Measurements from ENCODE around the gene C1orf141.

The C1orf141 gene

DNA sequence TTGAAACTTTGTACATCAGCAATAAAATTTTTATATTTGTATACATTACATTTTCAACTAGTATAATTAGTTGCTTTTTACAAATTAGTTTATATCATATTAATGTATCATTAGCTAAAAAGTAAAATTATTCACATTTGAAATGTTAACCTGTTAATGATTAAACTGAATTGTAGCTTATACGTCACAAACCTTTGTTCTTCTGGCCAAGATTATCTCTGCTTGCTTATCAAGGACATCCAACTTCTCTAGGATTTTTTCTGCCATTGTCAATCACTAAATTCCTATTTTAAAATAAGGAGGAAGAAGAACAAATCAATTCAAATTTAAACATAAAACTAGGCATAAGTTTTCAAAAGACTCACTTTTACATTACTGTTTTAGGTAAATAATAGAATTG, 7.8 kb downstream of the C1orf141 start:
- H2AFZ ChIP-seq, result no peak overlapping the region
- no peak overlapping the region for H3K9ac ChIP-seq
- H3K4me2 ChIP-seq (ENCODE audit: low read length), result no peak overlapping the region
- no peaks in the 10 kb centered on the region for H3K27me3 ChIP-seq (ENCODE audit: control insufficient read depth, insufficient read depth, low read length)
- no peaks in the 10 kb centered on the region for H3K9me3 ChIP-seq (ENCODE audit: control insufficient read depth, low read length)
- no peaks in the 10 kb centered on the region for H3K4me1 ChIP-seq
- H3K36me3 ChIP-seq (ENCODE audit: control insufficient read depth, insufficient read depth, low read length), result no peaks in the 10 kb centered on the region
- TF ChIP-seq, protein P1, sequence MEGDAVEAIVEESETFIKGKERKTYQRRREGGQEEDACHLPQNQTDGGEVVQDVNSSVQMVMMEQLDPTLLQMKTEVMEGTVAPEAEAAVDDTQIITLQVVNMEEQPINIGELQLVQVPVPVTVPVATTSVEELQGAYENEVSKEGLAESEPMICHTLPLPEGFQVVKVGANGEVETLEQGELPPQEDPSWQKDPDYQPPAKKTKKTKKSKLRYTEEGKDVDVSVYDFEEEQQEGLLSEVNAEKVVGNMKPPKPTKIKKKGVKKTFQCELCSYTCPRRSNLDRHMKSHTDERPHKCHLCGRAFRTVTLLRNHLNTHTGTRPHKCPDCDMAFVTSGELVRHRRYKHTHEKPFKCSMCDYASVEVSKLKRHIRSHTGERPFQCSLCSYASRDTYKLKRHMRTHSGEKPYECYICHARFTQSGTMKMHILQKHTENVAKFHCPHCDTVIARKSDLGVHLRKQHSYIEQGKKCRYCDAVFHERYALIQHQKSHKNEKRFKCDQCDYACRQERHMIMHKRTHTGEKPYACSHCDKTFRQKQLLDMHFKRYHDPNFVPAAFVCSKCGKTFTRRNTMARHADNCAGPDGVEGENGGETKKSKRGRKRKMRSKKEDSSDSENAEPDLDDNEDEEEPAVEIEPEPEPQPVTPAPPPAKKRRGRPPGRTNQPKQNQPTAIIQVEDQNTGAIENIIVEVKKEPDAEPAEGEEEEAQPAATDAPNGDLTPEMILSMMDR (IDR thresholded peaks at IDR 0.05), result no peak
- no peaks in the 10 kb centered on the region for H3K79me2 ChIP-seq
- H3K4me3 ChIP-seq (ENCODE audit: low read depth, low read length), result no peak overlapping the region
- no peak overlapping the region for H3K27ac ChIP-seq

DNA sequence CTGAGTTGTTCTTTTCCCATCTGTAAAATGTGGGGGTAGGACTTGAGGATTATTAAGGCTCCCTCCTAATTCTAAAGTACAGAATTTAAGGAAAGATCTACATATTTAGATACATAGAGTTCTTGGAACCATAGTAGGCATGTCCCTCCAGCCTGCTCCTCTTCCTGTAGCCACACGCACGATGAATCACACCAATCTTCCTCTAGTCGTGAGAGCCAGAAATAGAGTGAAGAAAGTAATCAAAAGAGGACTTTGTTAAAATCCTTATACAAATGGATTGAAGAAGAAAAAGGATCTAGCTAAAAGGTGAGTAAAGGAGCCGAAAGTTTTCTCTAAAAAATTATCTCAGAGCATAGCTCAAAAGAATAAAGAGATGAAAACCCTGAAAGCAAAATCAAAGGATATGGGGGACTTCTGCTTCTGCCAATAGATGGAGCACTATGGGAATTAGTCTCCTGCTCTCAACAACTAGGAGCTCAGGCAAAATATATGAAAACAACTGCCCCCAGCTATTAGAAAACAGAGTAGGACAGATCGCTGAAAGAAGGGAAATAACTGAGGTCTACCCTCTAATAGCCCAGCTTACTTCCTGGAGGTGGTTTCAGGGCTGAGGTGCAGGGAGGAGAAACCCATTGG, 8.5 kb downstream of the C1orf141 start:
- no peaks in the 10 kb centered on the region for H3K36me3 ChIP-seq (ENCODE audit: control insufficient read depth, insufficient read depth, low read length)
- no peaks in the 10 kb centered on the region for H3K27me3 ChIP-seq (ENCODE audit: control insufficient read depth, insufficient read depth, low read length)
- H3K4me1 ChIP-seq, result no peaks in the 10 kb centered on the region
- TF ChIP-seq, protein P1 (IDR thresholded peaks at IDR 0.05), result no peak
- H3K4me3 ChIP-seq (ENCODE audit: low read depth, low read length), result no peak overlapping the region
- H2AFZ ChIP-seq, result no peak overlapping the region
- no peaks in the 10 kb centered on the region for H3K79me2 ChIP-seq
- no peak overlapping the region for H3K27ac ChIP-seq
- no peak overlapping the region for H3K4me2 ChIP-seq (ENCODE audit: low read length)
- no peak overlapping the region for H3K9ac ChIP-seq
- no peaks in the 10 kb centered on the region for H3K9me3 ChIP-seq (ENCODE audit: control insufficient read depth, low read length)

DNA sequence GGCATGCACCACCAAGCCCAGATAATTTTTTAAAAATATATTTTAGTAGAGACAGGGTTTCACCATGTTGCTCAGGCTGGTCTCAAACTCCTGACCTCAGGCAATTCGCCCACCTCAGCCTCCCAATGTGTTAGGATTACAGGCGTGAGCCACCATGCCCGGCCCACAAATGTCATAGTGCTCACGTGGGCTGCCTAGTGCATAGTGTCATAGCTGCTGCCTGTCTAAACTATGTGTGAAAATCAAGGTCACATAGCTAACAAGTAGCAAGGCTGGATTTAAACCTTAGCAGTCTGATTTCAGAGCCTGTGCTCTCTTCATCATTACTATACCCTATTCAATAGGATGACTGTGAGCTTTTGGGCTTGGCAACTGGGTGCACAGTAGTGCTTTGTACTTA, 10.3 kb downstream of the C1orf141 start:
- no peaks in the 10 kb centered on the region for H3K4me1 ChIP-seq
- no peaks in the 10 kb centered on the region for H3K27me3 ChIP-seq (ENCODE audit: control insufficient read depth, insufficient read depth, low read length)
- H3K4me3 ChIP-seq (ENCODE audit: low read depth, low read length), result no peak overlapping the region
- TF ChIP-seq, protein P1 (IDR thresholded peaks at IDR 0.05), result no peak
- H2AFZ ChIP-seq, result no peak overlapping the region
- H3K9me3 ChIP-seq (ENCODE audit: control insufficient read depth, low read length), result no peaks in the 10 kb centered on the region
- H3K36me3 ChIP-seq (ENCODE audit: control insufficient read depth, insufficient read depth, low read length), result no peaks in the 10 kb centered on the region
- H3K9ac ChIP-seq, result no peak overlapping the region
- no peaks in the 10 kb centered on the region for H3K79me2 ChIP-seq
- no peak overlapping the region for H3K4me2 ChIP-seq (ENCODE audit: low read length)
- H3K27ac ChIP-seq, result no peak overlapping the region

DNA sequence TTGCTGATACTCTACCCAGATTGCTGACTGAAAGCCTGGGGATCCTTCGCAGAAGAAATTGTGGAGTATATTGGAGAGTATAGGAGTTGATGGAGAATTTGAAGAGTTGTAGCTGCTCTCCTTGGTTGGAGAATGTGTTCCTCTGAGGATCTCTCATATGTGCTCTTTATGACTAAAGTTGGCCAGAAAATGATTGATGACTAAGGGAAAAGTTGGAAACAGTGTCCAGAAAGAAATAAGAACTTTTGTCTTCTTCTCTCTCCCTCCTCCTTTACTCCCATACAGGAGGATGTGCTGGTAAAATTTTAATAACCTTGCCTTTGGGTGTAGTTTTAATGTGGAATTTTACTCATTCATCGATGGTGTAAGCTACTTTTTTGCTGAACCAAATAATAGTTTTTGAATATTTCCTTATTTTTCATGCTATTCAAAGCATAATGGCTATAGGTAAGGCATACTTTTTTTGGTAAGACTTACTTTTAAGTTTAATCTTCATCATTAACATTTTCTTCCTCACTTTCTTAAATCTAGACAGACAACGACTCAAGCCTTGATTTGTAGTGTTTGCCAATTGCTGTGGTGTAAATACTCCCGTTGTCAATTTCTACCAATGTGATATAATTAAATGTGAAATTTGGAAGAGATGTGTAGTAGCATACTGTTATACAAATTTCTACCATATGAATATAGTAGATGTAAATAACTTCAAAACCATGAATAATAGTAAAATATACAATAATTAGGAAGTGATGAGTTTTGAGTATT, 13.7 kb downstream of the C1orf141 start:
- no peak overlapping the region for H3K27ac ChIP-seq
- no peaks in the 10 kb centered on the region for H3K36me3 ChIP-seq (ENCODE audit: control insufficient read depth, insufficient read depth, low read length)
- no peak overlapping the region for H3K9ac ChIP-seq
- no peaks in the 10 kb centered on the region for H3K4me1 ChIP-seq
- H3K27me3 ChIP-seq (ENCODE audit: control insufficient read depth, insufficient read depth, low read length), result no peaks in the 10 kb centered on the region
- no peaks in the 10 kb centered on the region for H3K79me2 ChIP-seq
- H3K4me3 ChIP-seq (ENCODE audit: low read depth, low read length), result no peak overlapping the region
- H3K4me2 ChIP-seq (ENCODE audit: low read length), result no peak overlapping the region
- TF ChIP-seq, protein P1 (IDR thresholded peaks at IDR 0.05), result no peak
- no peak overlapping the region for H2AFZ ChIP-seq
- no peaks in the 10 kb centered on the region for H3K9me3 ChIP-seq (ENCODE audit: control insufficient read depth, low read length)
